Nephron progenitor cell (in vitro differentiated cells): ENCODE results near the gene PPIH.

Experiments
- DNase-seq: peaks from one replicate; pipeline ENCODE4 v3.0.0; 2021
- H3K27ac Mint-ChIP-seq: 2 replicates; pipeline ENCODE4 v1.8.0; 2021; ENCODE audit warnings: mild to moderate bottlenecking, moderate library complexity, mixed read lengths
- H3K27me3 Mint-ChIP-seq: 2 replicates; pipeline ENCODE4 v1.8.0; 2021; ENCODE audit warnings: mild to moderate bottlenecking, low read depth, mixed read lengths; ENCODE audit not compliant: poor library complexity
- H3K36me3 Mint-ChIP-seq: 2 replicates; pipeline ENCODE4 v1.8.0; 2021; ENCODE audit warnings: low read depth, mixed read lengths
- H3K4me1 Mint-ChIP-seq: 2 replicates; pipeline ENCODE4 v1.8.0; 2021; ENCODE audit warnings: mixed read lengths
- H3K4me3 Mint-ChIP-seq: 2 replicates; pipeline ENCODE4 v1.8.0; 2021; ENCODE audit warnings: mild to moderate bottlenecking, moderate library complexity, mixed read lengths
- H3K9me3 Mint-ChIP-seq: 2 replicates; pipeline ENCODE4 v1.8.0; 2021; ENCODE audit warnings: mild to moderate bottlenecking, moderate library complexity, mixed read lengths
- TF ChIP-seq, protein P1 (sequence below): fragments of 200-600 bp; sonication (generic); IDR thresholded peaks from 2 replicates; pipeline ENCODE4 v1.5.0; 2021; ENCODE audit warnings: antibody characterized with exemption

The PPIH gene

DNA sequence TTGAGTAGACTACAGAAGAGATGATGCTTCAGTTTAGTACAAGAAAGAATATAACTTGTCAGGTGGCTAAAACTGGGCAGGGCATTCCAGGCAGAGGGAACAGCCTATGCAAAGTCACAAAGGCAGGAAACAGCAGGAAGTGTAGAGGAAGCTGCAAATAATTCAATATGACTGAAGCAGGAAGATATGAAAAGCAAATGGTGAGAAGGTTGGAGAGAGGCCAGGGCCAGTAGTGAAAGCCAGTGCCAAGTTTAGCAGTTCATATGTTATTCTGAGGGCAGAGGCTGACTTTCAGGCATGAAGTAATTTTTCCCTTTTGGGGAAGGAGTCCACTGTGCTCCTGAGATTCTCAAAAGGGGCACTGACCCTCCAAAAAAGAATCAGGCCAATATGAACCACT is 16.0 kb downstream of the PPIH start:
- no peak for DNase-seq
- Mint-ChIP-seq H3K36me3 (peaks cover 39% of the 10 kb centered on the region), H3K9me3 (no peaks in the 10 kb centered on the region), H3K27me3 (no peaks in the 10 kb centered on the region), H3K4me1 (peaks cover 5% of the 10 kb centered on the region), H3K4me3 (no peak overlapping the region), H3K27ac (peak overlapping the region; percentile 16)
- TF ChIP-seq, protein P1, sequence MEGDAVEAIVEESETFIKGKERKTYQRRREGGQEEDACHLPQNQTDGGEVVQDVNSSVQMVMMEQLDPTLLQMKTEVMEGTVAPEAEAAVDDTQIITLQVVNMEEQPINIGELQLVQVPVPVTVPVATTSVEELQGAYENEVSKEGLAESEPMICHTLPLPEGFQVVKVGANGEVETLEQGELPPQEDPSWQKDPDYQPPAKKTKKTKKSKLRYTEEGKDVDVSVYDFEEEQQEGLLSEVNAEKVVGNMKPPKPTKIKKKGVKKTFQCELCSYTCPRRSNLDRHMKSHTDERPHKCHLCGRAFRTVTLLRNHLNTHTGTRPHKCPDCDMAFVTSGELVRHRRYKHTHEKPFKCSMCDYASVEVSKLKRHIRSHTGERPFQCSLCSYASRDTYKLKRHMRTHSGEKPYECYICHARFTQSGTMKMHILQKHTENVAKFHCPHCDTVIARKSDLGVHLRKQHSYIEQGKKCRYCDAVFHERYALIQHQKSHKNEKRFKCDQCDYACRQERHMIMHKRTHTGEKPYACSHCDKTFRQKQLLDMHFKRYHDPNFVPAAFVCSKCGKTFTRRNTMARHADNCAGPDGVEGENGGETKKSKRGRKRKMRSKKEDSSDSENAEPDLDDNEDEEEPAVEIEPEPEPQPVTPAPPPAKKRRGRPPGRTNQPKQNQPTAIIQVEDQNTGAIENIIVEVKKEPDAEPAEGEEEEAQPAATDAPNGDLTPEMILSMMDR, result no peak

DNA sequence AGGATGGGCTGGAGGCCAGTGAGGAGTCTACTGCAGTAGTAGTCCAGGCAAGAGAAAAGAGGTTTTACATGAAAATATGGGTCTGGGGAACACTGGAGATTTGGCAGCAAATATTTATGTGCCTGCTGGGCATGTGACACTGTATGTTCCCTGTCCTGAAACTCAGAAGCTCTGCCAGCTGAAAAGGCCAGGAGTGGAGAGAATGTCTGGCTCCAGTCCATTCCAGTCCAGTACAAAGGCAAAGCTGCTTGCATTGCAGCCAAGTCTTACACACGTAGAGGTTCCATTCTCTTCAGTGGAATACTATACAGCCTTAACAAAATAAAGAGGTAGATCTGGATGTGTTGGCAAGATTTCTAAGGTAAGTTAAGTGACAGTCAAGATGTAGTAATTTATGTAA is 16.5 kb downstream of the PPIH start:
- H3K36me3 Mint-ChIP-seq, result peaks cover 35% of the 10 kb centered on the region
- H3K27ac Mint-ChIP-seq, result no peak overlapping the region
- H3K4me3 Mint-ChIP-seq, result no peak overlapping the region
- H3K4me1 Mint-ChIP-seq, result peaks cover 6% of the 10 kb centered on the region
- no peaks in the 10 kb centered on the region for H3K27me3 Mint-ChIP-seq
- DNase-seq, result no peak
- TF ChIP-seq, protein P1, result no peak
- H3K9me3 Mint-ChIP-seq, result no peaks in the 10 kb centered on the region

DNA sequence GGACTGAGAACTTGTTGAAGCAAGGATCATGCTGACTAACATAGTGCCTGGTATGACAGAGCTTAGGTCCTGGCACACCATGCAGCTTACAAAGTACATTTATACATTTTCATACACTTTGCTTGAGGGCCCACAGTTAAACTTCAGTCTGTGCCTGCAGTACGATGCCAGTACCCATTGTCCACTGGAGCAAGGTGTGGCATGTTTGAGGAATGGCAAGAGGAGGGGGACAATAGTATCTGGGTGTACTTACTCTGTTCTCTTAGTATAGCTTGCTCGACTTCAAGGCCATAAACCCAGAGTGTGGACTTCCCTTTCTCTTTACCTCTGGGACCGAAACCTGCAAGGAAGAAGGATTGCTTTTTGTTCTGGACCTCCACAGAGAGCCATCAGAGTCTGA is 17.2 kb downstream of the PPIH start:
- Mint-ChIP-seq H3K4me1 (peaks cover 14% of the 10 kb centered on the region), H3K27me3 (no peaks in the 10 kb centered on the region), H3K36me3 (peaks cover 27% of the 10 kb centered on the region), H3K4me3 (no peak overlapping the region), H3K27ac (no peak overlapping the region), H3K9me3 (no peaks in the 10 kb centered on the region)
- DNase-seq, result no peak
- TF ChIP-seq, protein P1, result no peak

DNA sequence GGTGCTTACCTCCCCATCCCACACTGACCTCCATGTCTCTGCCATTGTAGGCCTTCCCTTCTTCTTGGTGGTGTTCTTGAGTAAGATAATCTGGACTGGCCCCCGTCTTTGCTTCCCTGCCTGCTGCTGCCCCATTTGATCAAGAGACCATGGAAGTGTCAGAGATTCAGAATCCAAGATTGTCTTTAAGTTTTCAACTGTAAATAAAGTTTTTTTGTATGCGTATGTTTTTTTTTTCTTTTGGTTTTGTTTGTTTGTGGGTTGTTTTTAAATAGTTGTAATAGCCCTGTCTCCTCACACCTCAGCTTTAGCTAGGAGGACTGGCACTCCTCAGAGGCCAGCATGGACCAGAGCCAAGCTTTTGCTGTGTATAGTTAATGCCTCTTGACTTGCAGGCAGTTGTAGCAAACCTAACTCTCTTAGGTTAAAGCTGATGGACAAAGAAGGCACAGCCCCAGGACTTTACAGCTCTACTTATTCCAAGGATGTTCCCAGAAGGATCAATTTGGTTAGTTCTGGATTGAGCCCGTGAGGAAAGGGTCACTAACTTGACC is 18.4 kb downstream of the PPIH start:
- Mint-ChIP-seq H3K4me3 (no peak overlapping the region), H3K27ac (no peak overlapping the region), H3K27me3 (no peaks in the 10 kb centered on the region), H3K4me1 (peaks cover 22% of the 10 kb centered on the region), H3K36me3 (peaks cover 23% of the 10 kb centered on the region), H3K9me3 (no peaks in the 10 kb centered on the region)
- TF ChIP-seq, protein P1, result no peak
- no peak for DNase-seq

DNA sequence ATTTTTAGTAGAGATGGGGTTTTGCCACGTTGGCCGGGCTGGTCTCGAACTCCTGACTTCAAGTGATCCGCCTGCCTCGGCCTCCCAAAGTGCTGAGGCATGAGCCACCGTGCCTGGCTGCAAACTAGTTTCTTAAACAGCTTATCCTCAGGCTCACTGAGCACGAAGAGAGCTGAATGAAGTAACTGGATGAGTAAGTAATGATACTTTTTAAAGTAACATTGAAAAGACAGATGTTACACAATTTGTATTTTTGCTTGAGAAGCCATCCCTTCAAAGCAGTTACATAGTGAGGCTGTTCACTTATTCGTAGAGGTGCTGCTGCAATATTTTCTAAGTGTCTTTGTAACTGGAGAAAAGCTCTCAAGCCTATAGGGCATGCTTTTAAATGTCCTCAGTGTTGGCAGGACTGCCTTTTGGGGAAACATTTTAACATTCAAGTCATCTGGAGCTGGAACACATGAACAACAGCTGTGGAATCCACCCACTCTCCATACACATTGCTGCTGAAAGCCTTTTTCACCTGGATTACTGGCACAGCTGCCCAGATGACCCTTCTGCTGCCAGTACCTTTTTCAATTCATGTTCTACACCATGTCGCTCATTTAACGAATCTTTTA is 21.3 kb downstream of the PPIH start:
- H3K27me3 Mint-ChIP-seq, result no peaks in the 10 kb centered on the region
- H3K36me3 Mint-ChIP-seq, result peaks cover 17% of the 10 kb centered on the region
- peaks cover 34% of the 10 kb centered on the region for H3K4me1 Mint-ChIP-seq
- TF ChIP-seq, protein P1, result no peak
- H3K4me3 Mint-ChIP-seq, result peak overlapping the region; percentile 87
- no peak overlapping the region for H3K27ac Mint-ChIP-seq
- DNase-seq, result no peak
- H3K9me3 Mint-ChIP-seq, result no peaks in the 10 kb centered on the region

DNA sequence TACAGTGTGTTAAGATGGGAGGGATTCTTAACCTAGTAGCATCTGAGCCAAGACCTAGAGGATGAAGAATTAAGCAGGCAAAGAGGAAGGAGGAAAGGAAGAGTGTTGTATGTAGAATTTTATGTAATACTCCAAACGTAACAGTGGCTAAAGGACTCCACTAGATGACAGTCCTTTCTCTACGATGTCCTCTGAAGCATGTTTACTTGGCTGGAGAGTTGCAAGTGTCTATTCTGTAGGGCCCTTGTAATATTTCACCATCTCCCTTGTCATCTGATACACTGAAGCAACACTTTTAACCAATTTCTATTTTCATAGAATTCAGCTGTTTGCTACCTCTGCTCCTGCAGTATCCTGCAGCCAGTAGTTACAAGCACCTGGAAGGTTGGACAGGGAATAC is 21.8 kb downstream of the PPIH start:
- no peaks in the 10 kb centered on the region for H3K27me3 Mint-ChIP-seq
- TF ChIP-seq, protein P1, result no peak
- no peaks in the 10 kb centered on the region for H3K9me3 Mint-ChIP-seq
- H3K36me3 Mint-ChIP-seq, result peaks cover 17% of the 10 kb centered on the region
- no peak for DNase-seq
- H3K4me3 Mint-ChIP-seq, result peak overlapping the region; percentile 87
- H3K4me1 Mint-ChIP-seq, result peaks cover 40% of the 10 kb centered on the region
- H3K27ac Mint-ChIP-seq, result no peak overlapping the region
